ENCODE data around the gene PTGR2. TPM values are rescaled to one million over a fixed set of nuclear protein-coding genes. Genes with fewer than 3 reads are reported as not detected.
"Not testable (repeated sequence)": the region's sequence is repeated elsewhere in the genome, so short reads cannot be mapped to it uniquely, and the experiment has no call there.

Gene PTGR2
- total RNA-seq, 2 donors from 2014 or later: 15.9 to 25.0 TPM

GRCh38 chr14:73888460-73888725 lies 36.8 kb downstream of the PTGR2 start:
- no peak for TF ChIP-seq CTCF (IDR thresholded peaks at IDR 0.05)
- Histone ChIP-seq H3K27me3 (no peaks in the 10 kb centered on the region), H3K4me3 (no peak overlapping the region), H3K4me1 (peaks cover 0 to 26% of the 10 kb centered on the region in 2 donors), H3K9me3 (no peaks in the 10 kb centered on the region), H3K27ac (peak overlapping the region in 1 of 2 donors; percentile 96), H3K36me3 (peaks cover 9% of the 10 kb centered on the region)
- DNase-seq (ENCODE audit: low spot score): no peak

- Histone ChIP-seq H3K4me3 (no peak overlapping the region), H3K27ac (no peak overlapping the region), H3K36me3 (peaks cover 12% of the 10 kb centered on the region), H3K4me1 (peaks cover 0 to 26% of the 10 kb centered on the region in 2 donors), H3K27me3 (no peaks in the 10 kb centered on the region), H3K9me3 (no peaks in the 10 kb centered on the region)
- no peak for DNase-seq (ENCODE audit: low spot score)
- no peak for TF ChIP-seq CTCF (IDR thresholded peaks at IDR 0.05)
Measured at GRCh38 chr14:73888971-73889370, 37.3 kb downstream of the PTGR2 start.

- Histone ChIP-seq H3K27ac (no peak overlapping the region), H3K4me3 (no peak overlapping the region), H3K9me3 (no peaks in the 10 kb centered on the region), H3K36me3 (peaks cover 16% of the 10 kb centered on the region), H3K27me3 (no peaks in the 10 kb centered on the region), H3K4me1 (peaks cover 0 to 26% of the 10 kb centered on the region in 2 donors)
- DNase-seq (ENCODE audit: low spot score): no peak
- TF ChIP-seq CTCF (IDR thresholded peaks at IDR 0.05): no peak
Measured at GRCh38 chr14:73889376-73889775, 37.7 kb downstream of the PTGR2 start.

- peaks cover 62% of the 10 kb centered on the region for H3K36me3 ChIP-seq
- H3K4me3 ChIP-seq: not testable (repeated sequence)
Measured at GRCh38 chr14:73894180-73894687, 42.6 kb downstream of the PTGR2 start.

GRCh38 chr14:73895939-73896338 lies 44.3 kb downstream of the PTGR2 start:
- DNase-seq (ENCODE audit: low spot score): no peak
- H3K27me3 ChIP-seq: no peaks in the 10 kb centered on the region
- no peak overlapping the region for H3K27ac ChIP-seq
- peaks cover 72% of the 10 kb centered on the region for H3K36me3 ChIP-seq
- no peaks in the 10 kb centered on the region for H3K4me1 ChIP-seq
- H3K9me3 ChIP-seq: no peaks in the 10 kb centered on the region
- H3K4me3 ChIP-seq: no peak overlapping the region
- no peak for TF ChIP-seq CTCF (IDR thresholded peaks at IDR 0.05)

More at GRCh38 chr14:73894180-73894687, 42.6 kb downstream of the PTGR2 start:
- H3K27ac ChIP-seq; DNase-seq (ENCODE audit: low spot score); H3K9me3 ChIP-seq; H3K4me1 ChIP-seq; H3K27me3 ChIP-seq: not testable (repeated sequence)

- DNase-seq (ENCODE audit: low spot score): no peak
- Histone ChIP-seq H3K27me3 (no peaks in the 10 kb centered on the region), H3K9me3 (no peaks in the 10 kb centered on the region), H3K4me1 (no peaks in the 10 kb centered on the region), H3K36me3 (peaks cover 75% of the 10 kb centered on the region), H3K27ac (no peak overlapping the region), H3K4me3 (no peak overlapping the region)
- no peak for TF ChIP-seq CTCF (IDR thresholded peaks at IDR 0.05)
Measured at GRCh38 chr14:73896521-73896920, 44.9 kb downstream of the PTGR2 start.
